ENCODE measurements around the gene GMDS.

The GMDS gene

DNA sequence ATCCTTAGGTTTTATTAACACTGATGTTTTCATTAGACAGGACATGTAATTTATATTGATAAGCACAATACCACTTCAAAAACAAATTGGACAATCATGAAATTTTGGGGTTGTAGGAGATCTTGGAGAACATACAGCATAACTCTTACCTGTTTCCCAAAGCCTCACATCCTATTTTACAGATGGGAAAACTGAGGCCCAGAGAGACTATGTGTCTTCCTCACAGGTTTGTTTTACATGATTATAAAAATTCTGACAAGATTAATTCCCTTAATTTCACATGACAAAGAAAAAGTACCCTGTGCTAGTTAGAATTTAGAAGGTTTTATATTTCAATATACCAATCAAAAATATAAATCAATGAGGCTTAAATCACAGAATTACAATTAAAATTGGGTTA is 145.5 kb downstream of the GMDS start:
- no peak overlapping the region for H3K4me3 ChIP-seq (replicated peaks in 1 of 2; ENCODE audit: low read depth in 2 of 2, low read length in 2 of 2)
- TF ChIP-seq, protein P1, sequence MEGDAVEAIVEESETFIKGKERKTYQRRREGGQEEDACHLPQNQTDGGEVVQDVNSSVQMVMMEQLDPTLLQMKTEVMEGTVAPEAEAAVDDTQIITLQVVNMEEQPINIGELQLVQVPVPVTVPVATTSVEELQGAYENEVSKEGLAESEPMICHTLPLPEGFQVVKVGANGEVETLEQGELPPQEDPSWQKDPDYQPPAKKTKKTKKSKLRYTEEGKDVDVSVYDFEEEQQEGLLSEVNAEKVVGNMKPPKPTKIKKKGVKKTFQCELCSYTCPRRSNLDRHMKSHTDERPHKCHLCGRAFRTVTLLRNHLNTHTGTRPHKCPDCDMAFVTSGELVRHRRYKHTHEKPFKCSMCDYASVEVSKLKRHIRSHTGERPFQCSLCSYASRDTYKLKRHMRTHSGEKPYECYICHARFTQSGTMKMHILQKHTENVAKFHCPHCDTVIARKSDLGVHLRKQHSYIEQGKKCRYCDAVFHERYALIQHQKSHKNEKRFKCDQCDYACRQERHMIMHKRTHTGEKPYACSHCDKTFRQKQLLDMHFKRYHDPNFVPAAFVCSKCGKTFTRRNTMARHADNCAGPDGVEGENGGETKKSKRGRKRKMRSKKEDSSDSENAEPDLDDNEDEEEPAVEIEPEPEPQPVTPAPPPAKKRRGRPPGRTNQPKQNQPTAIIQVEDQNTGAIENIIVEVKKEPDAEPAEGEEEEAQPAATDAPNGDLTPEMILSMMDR (IDR thresholded peaks at IDR 0.05; ENCODE audit: low read depth, low read length): no peak
- DNase-seq (ENCODE audit: low read depth in 2 of 2): no peak

DNA sequence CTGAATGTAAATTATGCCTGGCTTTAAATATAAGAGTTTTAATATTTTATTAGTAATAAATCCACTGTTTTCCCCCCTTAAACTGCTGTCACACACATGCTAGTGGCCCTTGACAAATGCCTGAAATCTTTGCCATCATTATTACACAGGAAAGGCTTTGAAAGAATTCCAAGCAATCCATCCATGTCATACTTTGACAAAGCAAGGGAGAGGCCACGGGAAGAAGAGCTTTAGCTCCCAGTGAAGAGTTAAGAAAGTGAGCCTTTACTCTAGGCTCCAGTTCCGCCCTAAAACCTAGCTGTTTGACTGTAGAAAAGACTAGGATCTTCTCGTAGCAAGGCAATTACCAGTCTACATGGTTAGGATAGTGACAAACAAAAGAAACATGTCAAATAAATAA is 147.9 kb downstream of the GMDS start:
- no peak for DNase-seq (ENCODE audit: low read depth in 2 of 2)

GRCh38 chr6:2094642-2095041 is 150.8 kb downstream of the GMDS start:
- TF ChIP-seq, protein P1 (IDR thresholded peaks at IDR 0.05; ENCODE audit: low read depth, low read length): no peak
- no peak for DNase-seq (ENCODE audit: low read depth in 2 of 2)
- H3K4me3 ChIP-seq (replicated peaks in 1 of 2; ENCODE audit: low read depth in 2 of 2, low read length in 2 of 2): no peak overlapping the region

More for the DNA sequence above, 147.9 kb downstream of the GMDS start:
- TF ChIP-seq, protein P1 (IDR thresholded peaks at IDR 0.05; ENCODE audit: low read depth, low read length): no peak
- no peak overlapping the region for H3K4me3 ChIP-seq (replicated peaks in 1 of 2; ENCODE audit: low read depth in 2 of 2, low read length in 2 of 2)

GRCh38 chr6:2086326-2086965 is 159.0 kb downstream of the GMDS start:
- no peak overlapping the region for H3K4me3 ChIP-seq (replicated peaks in 1 of 2; ENCODE audit: low read depth in 2 of 2, low read length in 2 of 2)
- no peak for DNase-seq (ENCODE audit: low read depth in 2 of 2)

GRCh38 chr6:2085657-2086056 is 159.7 kb downstream of the GMDS start:
- no peak overlapping the region for H3K4me3 ChIP-seq (replicated peaks in 1 of 2; ENCODE audit: low read depth in 2 of 2, low read length in 2 of 2)
- DNase-seq (ENCODE audit: low read depth in 2 of 2): no peak
- TF ChIP-seq, protein P1 (IDR thresholded peaks at IDR 0.05; ENCODE audit: low read depth, low read length): no peak

More at GRCh38 chr6:2086326-2086965, 159.0 kb downstream of the GMDS start:
- TF ChIP-seq, protein P1 (IDR thresholded peaks at IDR 0.05; ENCODE audit: low read depth, low read length): no peak

DNA sequence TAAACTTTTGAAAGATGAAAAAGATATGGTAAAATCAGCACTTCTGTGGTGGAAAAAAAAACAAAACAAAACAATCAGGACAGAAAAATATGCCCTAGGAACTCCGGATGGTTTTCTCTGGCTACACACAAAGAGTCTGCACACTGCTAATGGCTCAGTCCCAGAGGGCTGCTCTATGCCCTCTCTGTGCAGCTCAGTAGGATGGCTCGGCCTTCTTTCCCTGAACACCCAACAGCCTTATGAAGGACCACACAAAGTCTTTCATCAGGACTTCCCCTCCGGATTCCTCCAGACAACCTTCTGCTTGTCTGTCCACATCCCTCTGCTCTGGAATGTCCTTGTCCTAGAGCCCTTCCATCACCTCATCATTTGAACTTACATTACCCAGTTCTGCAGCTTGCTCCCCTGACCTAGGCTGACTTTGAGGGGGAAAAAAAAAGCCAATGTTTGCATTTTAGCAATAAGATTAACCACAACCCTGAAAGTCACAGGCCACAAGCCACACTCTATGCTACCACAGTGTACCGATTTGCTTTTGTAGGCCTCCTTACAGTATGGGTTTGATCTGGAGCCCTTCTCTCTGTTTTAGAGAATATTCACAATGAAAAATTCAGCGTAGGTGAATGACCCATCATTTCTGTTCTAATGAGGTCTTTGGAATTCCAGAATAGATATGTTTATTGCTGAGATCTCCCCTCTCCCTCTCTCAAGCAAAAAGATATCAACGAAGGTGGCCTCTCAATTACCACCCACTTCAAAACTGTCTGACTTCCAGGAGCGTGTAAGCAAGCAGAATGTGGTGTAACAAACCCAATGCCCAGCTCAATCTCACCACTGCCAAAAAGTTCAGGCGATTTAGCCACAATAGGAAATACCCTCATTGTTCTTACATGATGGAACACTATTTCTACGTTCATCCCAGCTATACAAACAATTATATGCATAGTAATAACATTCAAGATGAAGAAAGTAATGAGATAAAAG is 164.0 kb downstream of the GMDS start:
- DNase-seq (ENCODE audit: low read depth in 2 of 2): no peak
- TF ChIP-seq, protein P1 (IDR thresholded peaks at IDR 0.05; ENCODE audit: low read depth, low read length): no peak
- no peak overlapping the region for H3K4me3 ChIP-seq (replicated peaks in 1 of 2; ENCODE audit: low read depth in 2 of 2, low read length in 2 of 2)
